Mesothelial cell of epicardium (in vitro differentiated cells): ENCODE data around the gene EEFSEC. TPM values are rescaled to one million over a fixed set of nuclear protein-coding genes. Genes with fewer than 3 reads are reported as not detected.

Source experiments
- DNase-seq, 2 experiments: peaks; one replicate each; pipeline ENCODE4 v3.0.0; 2021; ENCODE audit warnings: low spot score in 2 of 2; ENCODE audit not compliant: unreplicated experiment in 2 of 2
- H3K27ac Mint-ChIP-seq: 2 replicates; pipeline ENCODE4 v1.8.0; 2021; ENCODE audit warnings: mixed read lengths
- H3K27me3 Mint-ChIP-seq: 2 replicates; pipeline ENCODE4 v1.8.0; 2021; ENCODE audit warnings: low read depth, mixed read lengths
- H3K36me3 Mint-ChIP-seq: 2 replicates; pipeline ENCODE4 v1.8.0; 2021; ENCODE audit warnings: mixed read lengths
- H3K4me1 Mint-ChIP-seq: 2 replicates; pipeline ENCODE4 v1.8.0; 2021; ENCODE audit warnings: mixed read lengths
- H3K4me3 Mint-ChIP-seq: 2 replicates; pipeline ENCODE4 v1.8.0; 2021; ENCODE audit warnings: mild to moderate bottlenecking, moderate library complexity, mixed read lengths
- H3K9me3 Mint-ChIP-seq: 2 replicates; pipeline ENCODE4 v1.8.0; 2021; ENCODE audit warnings: mixed read lengths
- total RNA-seq: library from RNA; stranded (reverse); gene quantifications from 3 replicates; pipeline ENCODE4 v1.2.1, GENCODE V29; 2021
- TF ChIP-seq, protein P1 (sequence below): fragments of 200-600 bp; sonication (generic); IDR thresholded peaks from one replicate; pipeline ENCODE4 v1.5.0; 2021; ENCODE audit warnings: antibody characterized with exemption; ENCODE audit not compliant: unreplicated experiment

Gene EEFSEC
- total RNA-seq, 1 donor from 2014 or later, result 19.4 TPM

DNA sequence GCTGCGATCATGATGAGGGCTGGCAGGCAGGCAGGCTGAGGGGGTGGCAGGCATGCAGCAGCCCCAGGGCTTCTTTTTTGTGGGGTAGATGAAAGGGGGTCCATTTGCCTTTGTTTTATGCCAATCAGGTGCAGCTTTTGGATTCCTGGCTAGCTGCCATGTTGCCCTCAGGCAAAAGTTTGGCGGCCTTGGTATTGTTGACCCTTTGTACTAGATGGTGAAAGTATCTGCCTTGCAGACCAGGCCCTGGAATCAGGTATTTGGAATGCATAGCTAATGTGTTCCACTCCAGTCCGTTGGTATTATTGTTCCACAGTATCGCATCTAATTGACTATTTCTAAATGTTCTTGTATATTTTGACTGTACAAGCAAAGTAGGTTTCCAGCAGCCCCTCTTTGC lies 35.0 kb downstream of the EEFSEC start:
- Mint-ChIP-seq H3K9me3 (peaks cover 4% of the 10 kb centered on the region), H3K36me3 (peaks cover 4% of the 10 kb centered on the region), H3K27ac (no peak overlapping the region), H3K4me1 (peaks cover 5% of the 10 kb centered on the region), H3K4me3 (no peak overlapping the region), H3K27me3 (no peaks in the 10 kb centered on the region)
- TF ChIP-seq, protein P1, sequence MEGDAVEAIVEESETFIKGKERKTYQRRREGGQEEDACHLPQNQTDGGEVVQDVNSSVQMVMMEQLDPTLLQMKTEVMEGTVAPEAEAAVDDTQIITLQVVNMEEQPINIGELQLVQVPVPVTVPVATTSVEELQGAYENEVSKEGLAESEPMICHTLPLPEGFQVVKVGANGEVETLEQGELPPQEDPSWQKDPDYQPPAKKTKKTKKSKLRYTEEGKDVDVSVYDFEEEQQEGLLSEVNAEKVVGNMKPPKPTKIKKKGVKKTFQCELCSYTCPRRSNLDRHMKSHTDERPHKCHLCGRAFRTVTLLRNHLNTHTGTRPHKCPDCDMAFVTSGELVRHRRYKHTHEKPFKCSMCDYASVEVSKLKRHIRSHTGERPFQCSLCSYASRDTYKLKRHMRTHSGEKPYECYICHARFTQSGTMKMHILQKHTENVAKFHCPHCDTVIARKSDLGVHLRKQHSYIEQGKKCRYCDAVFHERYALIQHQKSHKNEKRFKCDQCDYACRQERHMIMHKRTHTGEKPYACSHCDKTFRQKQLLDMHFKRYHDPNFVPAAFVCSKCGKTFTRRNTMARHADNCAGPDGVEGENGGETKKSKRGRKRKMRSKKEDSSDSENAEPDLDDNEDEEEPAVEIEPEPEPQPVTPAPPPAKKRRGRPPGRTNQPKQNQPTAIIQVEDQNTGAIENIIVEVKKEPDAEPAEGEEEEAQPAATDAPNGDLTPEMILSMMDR, result no peak
- no peak for DNase-seq

DNA sequence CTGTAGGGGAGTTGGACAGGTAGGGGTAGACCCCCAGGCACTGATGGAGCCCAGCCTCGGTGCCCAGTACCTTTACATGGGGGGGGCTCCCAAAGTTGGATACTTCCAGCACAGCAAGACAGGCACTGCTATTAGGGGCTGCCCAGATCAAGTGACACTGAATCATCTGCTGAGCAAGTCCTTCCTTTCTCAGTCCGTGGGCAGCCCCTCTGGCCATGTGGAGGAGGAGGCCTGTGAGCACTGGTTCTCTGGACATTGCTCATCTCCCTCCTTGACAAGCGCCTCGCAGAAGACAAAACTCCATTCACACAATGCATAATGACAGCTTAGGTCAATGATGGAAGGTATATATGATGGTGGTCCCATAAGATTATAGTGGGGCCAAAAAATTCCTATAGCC lies 35.7 kb downstream of the EEFSEC start:
- H3K36me3 Mint-ChIP-seq, result peaks cover 4% of the 10 kb centered on the region
- TF ChIP-seq, protein P1, result no peak

DNA sequence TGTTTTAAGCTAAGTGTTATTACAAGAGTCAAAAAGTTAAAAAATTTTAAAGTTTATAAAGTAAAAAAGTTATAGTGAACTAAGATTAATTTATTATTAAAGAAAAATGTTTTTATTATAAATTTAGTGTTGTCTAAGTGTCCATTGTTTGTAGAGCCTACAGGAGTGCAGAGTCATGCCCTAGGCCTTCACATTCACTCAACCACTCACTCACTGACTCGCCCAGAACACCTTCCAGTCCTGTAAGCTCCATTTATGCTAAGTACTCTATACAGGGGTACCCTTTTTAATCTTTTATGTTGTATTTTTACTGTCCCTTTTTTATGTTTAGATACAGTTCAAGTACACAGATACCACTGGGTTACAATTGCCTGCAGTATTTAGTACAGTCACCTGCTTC lies 37.2 kb downstream of the EEFSEC start:
- no peak for DNase-seq
- Mint-ChIP-seq H3K4me3 (no peak overlapping the region), H3K4me1 (peaks cover 24% of the 10 kb centered on the region), H3K27me3 (no peaks in the 10 kb centered on the region), H3K27ac (no peak overlapping the region), H3K9me3 (peaks cover 3% of the 10 kb centered on the region), H3K36me3 (peaks cover 2% of the 10 kb centered on the region)
- TF ChIP-seq, protein P1, result no peak

More for the DNA sequence above, 35.7 kb downstream of the EEFSEC start:
- Mint-ChIP-seq H3K27me3 (no peaks in the 10 kb centered on the region), H3K27ac (no peak overlapping the region), H3K4me3 (no peak overlapping the region), H3K4me1 (peaks cover 8% of the 10 kb centered on the region), H3K9me3 (peaks cover 4% of the 10 kb centered on the region)
- DNase-seq, result no peak

DNA sequence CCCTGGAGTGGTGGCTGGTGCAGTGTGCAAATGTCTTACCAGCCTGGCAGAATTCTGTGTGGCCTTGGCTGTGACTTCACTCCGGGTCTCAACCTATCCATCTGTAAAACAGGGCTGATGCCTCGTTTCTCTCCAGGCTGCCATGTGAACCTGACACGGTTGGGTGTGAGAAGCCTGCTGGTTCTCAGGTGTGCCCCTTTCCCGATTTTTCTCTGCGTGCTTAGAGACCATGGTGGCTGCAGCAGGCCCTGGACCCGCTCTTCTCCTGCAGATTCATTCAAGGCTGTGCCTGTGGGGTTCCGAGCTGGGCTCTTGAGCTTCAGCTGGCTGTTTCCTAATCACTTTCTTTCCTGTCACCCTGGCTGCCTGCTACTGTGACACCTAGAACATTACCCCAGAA lies 38.9 kb downstream of the EEFSEC start:
- no peak for DNase-seq
- Mint-ChIP-seq H3K9me3 (no peaks in the 10 kb centered on the region), H3K4me1 (peaks cover 37% of the 10 kb centered on the region), H3K4me3 (no peak overlapping the region), H3K36me3 (no peaks in the 10 kb centered on the region), H3K27ac (no peak overlapping the region), H3K27me3 (no peaks in the 10 kb centered on the region)
- TF ChIP-seq, protein P1, result no peak

DNA sequence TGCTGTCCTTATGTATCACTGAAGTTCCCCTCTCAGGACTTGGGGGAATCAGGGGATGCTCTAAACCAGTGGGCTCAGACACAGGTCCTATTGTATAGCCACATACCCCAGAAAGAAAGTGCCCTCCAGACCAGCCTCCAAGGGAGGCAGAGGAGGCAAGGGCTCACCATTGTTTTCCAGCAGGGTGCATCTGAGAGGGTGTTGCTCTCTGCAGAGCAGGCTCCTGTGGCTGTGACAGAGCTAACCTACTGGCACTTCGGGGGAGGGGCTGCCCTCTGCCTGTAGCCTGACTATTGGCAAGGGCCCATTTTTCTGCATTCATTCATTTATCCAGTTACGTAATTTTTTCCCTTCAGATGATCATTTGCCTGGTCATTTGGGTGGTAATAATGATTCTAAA lies 39.9 kb downstream of the EEFSEC start:
- DNase-seq, result no peak
- H3K36me3 Mint-ChIP-seq, result no peaks in the 10 kb centered on the region
- H3K4me3 Mint-ChIP-seq, result no peak overlapping the region
- no peaks in the 10 kb centered on the region for H3K9me3 Mint-ChIP-seq
- TF ChIP-seq, protein P1, result no peak
- H3K27ac Mint-ChIP-seq, result peak overlapping the region; percentile 9
- no peaks in the 10 kb centered on the region for H3K27me3 Mint-ChIP-seq
- H3K4me1 Mint-ChIP-seq, result peaks cover 46% of the 10 kb centered on the region

DNA sequence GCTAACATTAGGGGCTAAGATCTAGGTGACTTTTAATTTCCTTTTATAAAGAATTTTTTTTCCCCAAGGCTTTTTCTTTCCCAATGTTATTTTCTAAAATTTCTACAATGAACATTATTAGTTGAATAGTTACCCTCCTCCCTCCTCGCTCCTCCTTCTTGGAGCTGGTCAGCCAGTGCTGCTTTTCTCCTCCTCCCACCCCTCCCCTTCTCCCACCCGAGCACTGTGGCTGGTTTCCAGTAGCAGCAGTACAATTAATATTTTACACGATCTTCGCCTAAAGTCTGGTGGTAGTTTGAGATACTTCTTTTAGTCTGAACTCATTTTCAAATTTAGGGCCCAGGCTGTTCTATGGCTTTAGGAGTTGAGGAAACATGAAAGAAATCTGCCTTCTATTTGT lies 41.6 kb downstream of the EEFSEC start:
- Mint-ChIP-seq H3K9me3 (no peaks in the 10 kb centered on the region), H3K4me3 (no peak overlapping the region), H3K27ac (peak overlapping the region; percentile 80), H3K27me3 (no peaks in the 10 kb centered on the region), H3K4me1 (peaks cover 50% of the 10 kb centered on the region), H3K36me3 (no peaks in the 10 kb centered on the region)
- no peak for DNase-seq
- TF ChIP-seq, protein P1, result no peak
